T-helper 2 cell (primary cell): ENCODE data around the gene DPYSL3.

Experiments
- DNase-seq, 5 experiments: peaks; one replicate each; pipeline versions ENCODE4 v3.0.0 to v3.0.0-alpha.2; 2012 to 2022

DPYSL3 gene

DNA sequence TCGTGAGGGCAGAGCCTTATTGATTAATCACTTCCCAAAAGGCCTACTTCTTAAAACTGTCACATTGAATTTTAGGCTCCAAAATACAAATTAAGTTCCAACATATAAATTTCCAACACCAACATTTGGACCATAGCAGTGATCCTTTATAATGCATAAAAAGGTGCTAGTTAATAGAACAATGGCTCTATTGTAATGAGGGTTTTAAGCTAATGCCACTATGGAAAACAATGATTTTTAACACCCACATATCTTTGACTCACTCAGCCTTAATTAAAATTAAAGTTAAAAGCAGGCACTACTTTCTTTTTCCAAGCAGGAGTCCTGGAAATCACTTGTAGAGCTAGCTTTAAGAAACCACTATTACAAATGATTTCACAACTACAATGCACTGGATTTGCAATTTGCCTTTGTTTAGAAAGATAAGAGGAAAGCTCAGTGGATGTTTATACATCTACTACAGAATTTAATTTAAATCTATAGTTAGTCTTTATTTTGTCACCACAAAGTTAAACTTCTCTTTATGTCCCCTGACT, 41.8 kb downstream of the DPYSL3 start:
- DNase-seq: no peak

- DNase-seq: no peak
Observed at GRCh38 chr5:147466360-147466980, 43.4 kb downstream of the DPYSL3 start.

DNA sequence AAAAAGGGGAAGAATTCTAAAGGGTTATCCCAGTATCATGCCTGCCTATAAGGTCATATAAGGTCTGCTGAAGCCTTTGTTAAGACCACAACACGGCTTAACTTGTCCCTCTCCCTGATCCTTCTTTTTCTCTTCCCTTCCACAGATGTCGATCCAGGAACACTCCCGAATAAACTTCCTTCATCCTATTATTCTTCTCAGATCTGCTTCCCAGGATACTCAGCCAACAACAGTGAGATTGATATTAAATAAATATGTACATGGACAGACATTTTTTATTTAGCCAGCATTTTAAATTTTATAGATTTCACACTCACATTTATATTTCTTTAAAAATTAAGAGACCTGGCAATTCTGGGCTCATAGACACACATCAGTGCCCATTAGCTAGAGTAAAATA, 44.1 kb downstream of the DPYSL3 start:
- no peak for DNase-seq

DNA sequence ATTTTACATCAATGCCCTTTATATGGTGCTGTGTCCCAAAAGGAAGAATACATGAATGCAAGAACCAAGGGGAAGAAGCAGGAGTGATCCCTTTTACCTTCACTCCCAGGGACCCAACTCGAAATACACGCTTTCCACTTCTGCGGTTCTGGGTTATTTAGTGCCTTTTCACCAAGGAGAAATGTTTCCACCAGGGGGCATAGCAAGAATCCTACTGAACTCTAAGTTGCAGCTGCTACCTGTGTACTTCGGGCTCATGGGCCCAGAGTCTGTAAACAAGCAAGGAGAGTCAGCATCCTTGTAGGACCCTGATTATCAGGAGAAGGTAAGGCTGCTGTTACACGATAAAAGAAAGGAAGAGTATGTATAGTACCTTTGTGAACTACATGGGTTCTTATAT, 45.7 kb downstream of the DPYSL3 start:
- DNase-seq: peak in 1 of 5 experiments; percentile 6

- DNase-seq: no peak
Observed at GRCh38 chr5:147461915-147462314, 48.0 kb downstream of the DPYSL3 start.

DNA sequence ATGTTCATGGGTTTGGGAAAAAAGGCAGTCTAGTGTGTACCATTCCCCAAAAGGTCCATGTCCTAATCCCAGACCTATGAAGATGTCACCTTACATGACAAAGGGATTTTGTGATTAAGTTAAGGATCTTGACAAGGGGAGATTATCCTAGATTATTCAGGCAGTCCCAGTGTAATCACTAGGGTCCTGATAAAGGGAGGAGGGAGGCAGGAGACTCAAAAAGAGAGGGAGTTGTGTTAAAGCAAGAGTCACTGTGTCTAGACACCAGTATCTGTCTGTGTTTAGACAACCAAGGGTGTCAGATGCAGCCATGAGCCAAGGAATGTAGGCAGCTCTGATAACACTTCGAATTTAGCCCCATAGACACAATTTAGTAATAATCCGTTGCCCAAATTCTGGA, 49.5 kb downstream of the DPYSL3 start:
- no peak for DNase-seq

DNA sequence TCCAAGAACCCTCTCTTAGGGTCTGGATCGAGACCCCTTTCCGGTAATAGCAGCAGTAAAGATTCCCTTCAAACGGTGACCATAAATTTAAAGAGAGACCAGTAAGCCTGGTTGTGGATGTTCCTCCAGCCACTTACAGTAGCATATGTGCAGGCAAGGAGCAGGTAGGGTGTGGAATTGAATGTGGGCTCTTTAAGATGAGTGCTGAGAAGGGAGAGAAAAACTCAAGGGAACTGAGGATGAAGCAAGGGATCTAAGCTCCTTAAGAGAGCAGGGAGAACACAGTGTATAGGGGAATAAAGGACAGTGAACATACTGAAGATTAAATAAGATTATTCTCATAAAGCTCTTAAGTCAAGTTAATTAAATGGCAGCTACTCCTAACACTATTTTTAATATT, 51.3 kb downstream of the DPYSL3 start:
- no peak for DNase-seq

- no peak for DNase-seq
Observed at GRCh38 chr5:147455822-147456450, 53.9 kb downstream of the DPYSL3 start.

DNA sequence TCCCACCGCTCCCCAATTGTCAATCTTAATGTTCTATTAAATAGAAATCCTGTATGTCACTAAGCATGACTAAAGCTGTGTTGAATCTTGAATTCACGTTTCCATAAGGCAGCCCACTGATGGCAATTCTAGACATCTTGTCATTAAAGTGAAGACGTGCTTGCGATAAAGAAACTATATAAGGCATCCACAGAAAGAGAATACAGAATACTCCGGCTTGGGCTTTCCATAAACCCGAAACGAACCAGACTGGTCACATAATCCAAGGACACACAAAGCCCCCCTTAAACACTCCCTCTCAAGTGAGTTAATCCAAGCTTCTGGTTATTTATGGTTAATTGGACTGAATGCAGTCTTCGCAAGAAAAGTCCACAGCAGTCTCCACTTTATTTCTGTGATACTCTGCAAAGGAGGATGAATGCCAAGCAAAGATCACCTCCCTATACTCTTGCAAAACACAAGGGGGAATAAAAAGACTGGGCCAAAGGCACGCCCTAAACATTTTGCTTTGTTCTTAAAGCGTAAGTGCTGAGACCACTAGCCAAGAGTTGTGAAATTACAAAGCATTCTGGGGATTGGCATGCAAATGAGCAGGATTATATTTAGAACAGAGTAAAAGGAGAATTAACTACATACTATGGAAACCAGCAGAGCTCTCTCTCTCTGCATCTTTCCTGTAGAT, 54.7 kb downstream of the DPYSL3 start:
- no peak for DNase-seq

- peak; percentile 28 to 68 (median 44) for DNase-seq
Observed at GRCh38 chr5:147453875-147454814, 55.7 kb downstream of the DPYSL3 start.

- DNase-seq: no peak
Observed at GRCh38 chr5:147452165-147452811, 57.6 kb downstream of the DPYSL3 start.

- no peak for DNase-seq
Observed at GRCh38 chr5:147451193-147451592, 58.7 kb downstream of the DPYSL3 start.

GRCh38 chr5:147450606-147451005, 59.3 kb downstream of the DPYSL3 start:
- no peak for DNase-seq

- no peak for DNase-seq
Observed at GRCh38 chr5:147448766-147449165, 61.1 kb downstream of the DPYSL3 start.

GRCh38 chr5:147446523-147446922, 63.3 kb downstream of the DPYSL3 start:
- no peak for DNase-seq

DNA sequence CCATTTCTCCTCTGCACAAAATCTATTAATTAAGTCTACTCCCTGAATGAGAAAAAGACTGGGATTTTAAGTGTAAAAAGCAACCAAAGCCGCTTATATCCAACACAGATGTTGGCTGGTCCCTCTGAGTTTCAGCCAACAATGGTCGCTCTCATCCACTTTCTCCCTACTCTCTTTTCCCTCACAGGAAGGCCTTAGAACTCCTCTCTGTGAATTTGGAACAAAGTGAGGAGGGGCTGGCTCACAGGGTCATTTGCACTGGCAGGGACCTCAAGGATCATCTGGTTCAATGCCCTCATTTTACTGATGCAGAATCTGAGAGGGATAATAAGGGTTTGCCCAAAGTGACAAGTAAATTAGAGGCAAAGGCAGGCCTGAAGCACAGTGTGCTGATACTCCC, 64.0 kb downstream of the DPYSL3 start:
- no peak for DNase-seq

DNA sequence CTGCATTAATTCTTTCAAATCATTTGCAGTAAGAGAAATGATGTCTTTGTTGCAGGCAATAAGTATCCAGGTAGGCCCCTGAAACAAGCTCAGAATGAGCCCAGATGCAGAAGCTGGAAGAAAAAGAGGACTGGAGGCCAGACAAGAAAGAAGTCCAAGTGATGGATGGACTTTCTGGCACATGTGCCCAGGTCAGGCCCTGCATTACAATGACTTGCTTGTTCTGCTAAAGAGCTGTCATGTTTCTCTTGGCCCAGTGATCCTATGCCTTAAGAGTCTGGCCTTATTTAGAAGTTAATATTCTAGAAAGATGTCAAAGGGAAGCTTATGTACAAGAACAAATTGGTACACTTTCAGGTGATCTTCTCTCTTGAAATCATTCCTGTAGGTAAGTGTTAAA, 64.8 kb downstream of the DPYSL3 start:
- DNase-seq: no peak

DNA sequence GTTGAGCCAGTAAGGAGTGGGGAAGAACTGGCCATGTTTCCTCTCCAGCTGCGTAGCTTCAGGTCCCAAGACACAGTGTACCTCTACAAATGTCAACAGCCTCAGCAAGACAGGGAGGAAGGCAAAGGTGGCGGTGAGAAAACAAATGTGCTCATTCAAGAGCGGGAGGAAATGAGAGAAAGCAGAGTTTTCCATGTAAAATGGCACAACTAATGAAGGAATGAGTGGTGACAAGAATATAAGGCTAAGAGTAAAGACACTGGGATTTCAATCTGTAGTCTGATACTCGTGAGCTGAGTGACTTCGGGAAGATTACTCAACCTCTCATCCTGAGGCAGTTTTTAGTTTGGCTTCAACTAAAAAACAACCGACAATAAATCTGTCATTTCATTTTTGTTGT, 67.6 kb downstream of the DPYSL3 start:
- DNase-seq: no peak

- DNase-seq: no peak
Observed at GRCh38 chr5:147441191-147441695, 68.6 kb downstream of the DPYSL3 start.

DNA sequence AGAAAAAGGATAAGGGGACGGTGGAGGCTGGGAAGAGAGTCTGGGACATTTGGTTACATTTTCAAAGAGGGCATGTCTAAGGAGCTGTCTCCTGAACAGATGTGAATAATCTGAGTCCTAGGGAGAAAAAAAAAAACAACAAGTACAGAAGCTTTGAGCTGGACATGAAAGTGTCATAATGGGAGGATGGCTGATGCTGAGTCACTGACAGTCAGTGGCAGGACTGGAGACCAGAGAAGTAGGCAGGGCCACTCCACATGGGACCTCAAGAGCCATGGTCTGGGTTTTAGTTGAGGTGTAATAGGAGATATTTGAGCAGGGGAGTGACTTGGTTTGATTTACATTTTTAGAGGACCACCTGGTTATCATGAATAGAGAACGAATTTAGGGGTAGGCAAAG, 70.6 kb downstream of the DPYSL3 start:
- no peak for DNase-seq

DNA sequence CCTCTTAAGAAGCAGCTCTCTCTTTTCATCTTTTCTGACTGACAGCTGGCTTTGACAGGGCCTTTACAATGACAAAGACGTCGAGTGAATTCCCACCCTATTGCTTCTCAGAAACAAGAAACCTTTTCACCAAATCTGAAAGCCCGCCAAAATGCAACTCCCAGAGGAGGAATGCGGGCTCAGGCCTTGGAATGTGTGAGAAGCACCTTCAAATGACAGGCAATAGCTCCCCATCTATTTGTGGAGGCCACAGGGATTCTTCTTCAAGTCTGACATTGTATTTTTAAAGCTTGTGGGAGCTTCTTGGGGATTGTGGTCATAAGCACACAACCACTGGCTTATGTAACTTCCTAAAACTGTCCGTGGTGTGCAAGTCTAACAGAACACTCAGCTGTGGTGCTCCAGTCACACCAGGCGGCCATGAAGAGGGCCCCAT, 72.7 kb downstream of the DPYSL3 start:
- no peak for DNase-seq

DNA sequence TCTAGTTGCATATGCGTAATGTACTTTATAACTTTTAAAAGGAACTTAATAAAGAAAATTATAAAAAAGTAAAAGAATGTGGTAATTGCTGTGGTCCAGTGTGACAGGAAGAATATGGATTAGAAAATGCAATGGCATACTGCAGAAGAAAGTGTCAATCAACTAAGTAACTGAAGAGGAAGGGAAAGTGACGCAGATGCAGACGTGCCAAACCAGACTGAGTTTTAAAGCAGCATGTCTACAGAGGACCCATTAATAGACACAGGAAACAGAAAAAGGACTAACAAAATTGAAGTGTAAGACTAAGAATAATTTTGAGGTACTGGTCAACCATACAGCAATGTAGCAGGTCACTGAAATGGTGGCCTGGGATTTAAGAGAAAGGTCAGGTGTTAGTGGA, 73.3 kb downstream of the DPYSL3 start:
- DNase-seq: no peak
